ENCODE data around the gene DENND5B. TPM values are rescaled to one million over a fixed set of nuclear protein-coding genes. Genes with fewer than 3 reads are reported as not detected.

The DENND5B gene
- total RNA-seq, 1 experiment from 2014 or later, result 9.2 TPM

GRCh38 chr12:31492599-31493196 is 98.2 kb downstream of the DENND5B start:
- intact Hi-C loops (cut with micrococcal nuclease; ENCODE audit: unreplicated experiment), result no loop called here
- POLR2A ChIA-PET (ENCODE audit: unreplicated experiment), result interaction anchor here (0.9 kb wide), 1 partner anchor 26 kb away, joined by 7 read pairs; no protein-coding TSS in a partner anchor
- 0 out of 2 replicates have a peak overlapping the region, but pooled peaks have one; percentile 68 for H3K4me2 ChIP-seq

GRCh38 chr12:31491841-31492598 is 98.9 kb downstream of the DENND5B start:
- ChIA-PET POLR2A (ENCODE audit: unreplicated experiment) (interaction anchor here (0.6 to 0.9 kb wide), 2 partner anchors 27 to 1408 kb away, joined by 7 to 11 read pairs; no protein-coding TSS in a partner anchor), CTCF (interaction anchor here (0.6 to 0.9 kb wide), 2 partner anchors 95 to 358 kb away, joined by 3 read pairs; no protein-coding TSS in a partner anchor)
- DNase-seq, result peak; percentile 68 to 90
- no TSS peak for BruUV-seq (replicated peaks)
- H3K4me1 ChIP-seq (replicated peaks; ENCODE audit: insufficient read depth), result peaks cover 33% of the 10 kb centered on the region
- no peaks in the 10 kb centered on the region for H3K27me3 ChIP-seq (ENCODE audit: insufficient read depth, low read depth)
- H2AFZ ChIP-seq, result no peak overlapping the region
- peak overlapping the region; percentile 68 for H3K4me2 ChIP-seq
- peak overlapping the region; percentile 60 for H3K27ac ChIP-seq
- H3K4me3 ChIP-seq, result no peak overlapping the region
- H3K9me2 ChIP-seq (ENCODE audit: insufficient read depth), result no peaks in the 10 kb centered on the region
- intact Hi-C loops (cut with micrococcal nuclease; ENCODE audit: unreplicated experiment), result loop anchor here (1.0 kb wide), 1 partner anchor 26 kb away; no protein-coding TSS in a partner anchor
- H4K20me1 ChIP-seq (ENCODE audit: insufficient read depth), result no peaks in the 10 kb centered on the region
- no peaks in the 10 kb centered on the region for H3K9me3 ChIP-seq (ENCODE audit: insufficient read depth, low read depth)
- H3F3A ChIP-seq (ENCODE audit: insufficient read depth, low read depth), result peaks cover 15% of the 10 kb centered on the region
- TF ChIP-seq, protein P1, sequence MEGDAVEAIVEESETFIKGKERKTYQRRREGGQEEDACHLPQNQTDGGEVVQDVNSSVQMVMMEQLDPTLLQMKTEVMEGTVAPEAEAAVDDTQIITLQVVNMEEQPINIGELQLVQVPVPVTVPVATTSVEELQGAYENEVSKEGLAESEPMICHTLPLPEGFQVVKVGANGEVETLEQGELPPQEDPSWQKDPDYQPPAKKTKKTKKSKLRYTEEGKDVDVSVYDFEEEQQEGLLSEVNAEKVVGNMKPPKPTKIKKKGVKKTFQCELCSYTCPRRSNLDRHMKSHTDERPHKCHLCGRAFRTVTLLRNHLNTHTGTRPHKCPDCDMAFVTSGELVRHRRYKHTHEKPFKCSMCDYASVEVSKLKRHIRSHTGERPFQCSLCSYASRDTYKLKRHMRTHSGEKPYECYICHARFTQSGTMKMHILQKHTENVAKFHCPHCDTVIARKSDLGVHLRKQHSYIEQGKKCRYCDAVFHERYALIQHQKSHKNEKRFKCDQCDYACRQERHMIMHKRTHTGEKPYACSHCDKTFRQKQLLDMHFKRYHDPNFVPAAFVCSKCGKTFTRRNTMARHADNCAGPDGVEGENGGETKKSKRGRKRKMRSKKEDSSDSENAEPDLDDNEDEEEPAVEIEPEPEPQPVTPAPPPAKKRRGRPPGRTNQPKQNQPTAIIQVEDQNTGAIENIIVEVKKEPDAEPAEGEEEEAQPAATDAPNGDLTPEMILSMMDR (conservative IDR thresholded peaks at IDR 0.05), result no peak
- no peak for TF ChIP-seq EZH2 (IDR thresholded peaks at IDR 0.05; ENCODE audit: low read depth)
- no peaks in the 10 kb centered on the region for H3K79me2 ChIP-seq (ENCODE audit: low read depth)
- no peaks in the 10 kb centered on the region for H3K36me3 ChIP-seq (ENCODE audit: low read depth)

More at GRCh38 chr12:31492599-31493196, 98.2 kb downstream of the DENND5B start:
- H3K4me1 ChIP-seq (replicated peaks; ENCODE audit: insufficient read depth), result peaks cover 33% of the 10 kb centered on the region
- H3F3A ChIP-seq (ENCODE audit: insufficient read depth, low read depth), result peaks cover 15% of the 10 kb centered on the region
- no peak overlapping the region for H2AFZ ChIP-seq
- BruUV-seq (replicated peaks), result no TSS peak
- no peaks in the 10 kb centered on the region for H3K36me3 ChIP-seq (ENCODE audit: low read depth)
- no peak overlapping the region for H3K4me3 ChIP-seq
- H4K20me1 ChIP-seq (ENCODE audit: insufficient read depth), result no peaks in the 10 kb centered on the region
- TF ChIP-seq, protein P1 (conservative IDR thresholded peaks at IDR 0.05), result no peak
- no peak for TF ChIP-seq EZH2 (IDR thresholded peaks at IDR 0.05; ENCODE audit: low read depth)
- H3K27ac ChIP-seq, result peak overlapping the region; percentile 60
- H3K27me3 ChIP-seq (ENCODE audit: insufficient read depth, low read depth), result no peaks in the 10 kb centered on the region
- DNase-seq, result no peak
- H3K79me2 ChIP-seq (ENCODE audit: low read depth), result no peaks in the 10 kb centered on the region
- H3K9me2 ChIP-seq (ENCODE audit: insufficient read depth), result no peaks in the 10 kb centered on the region
- H3K9me3 ChIP-seq (ENCODE audit: insufficient read depth, low read depth), result no peaks in the 10 kb centered on the region
- CTCF ChIA-PET, result interaction anchor here (0.6 to 0.9 kb wide), 2 partner anchors 94 to 358 kb away, joined by 3 read pairs; no protein-coding TSS in a partner anchor

DNA sequence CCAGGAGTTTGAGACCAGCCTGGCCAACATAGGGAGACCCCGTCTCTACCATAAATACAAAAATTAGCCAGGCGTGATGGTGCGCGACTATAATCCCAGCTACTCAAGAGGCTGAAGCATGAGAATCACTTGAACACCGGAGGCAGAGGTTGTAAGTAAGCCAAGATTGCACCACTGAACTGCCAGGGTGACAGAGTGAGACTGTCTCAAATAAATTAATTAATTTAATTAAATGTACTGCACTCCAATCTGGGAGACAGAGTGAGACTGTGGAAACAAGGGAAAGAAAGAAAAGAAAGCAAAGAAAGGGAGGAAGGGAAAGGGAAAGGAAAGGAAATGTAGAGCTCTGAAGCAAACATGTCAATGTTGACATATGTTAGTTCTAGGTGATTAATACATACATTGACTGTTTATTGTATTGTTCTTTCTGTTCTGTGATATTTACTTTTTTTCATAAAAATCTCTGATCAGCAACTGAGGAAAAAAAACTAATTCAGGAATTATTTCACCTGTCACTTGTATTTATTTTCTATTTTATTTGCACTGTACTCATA is 99.6 kb downstream of the DENND5B start:
- Histone ChIP-seq H3F3A (ENCODE audit: insufficient read depth, low read depth) (peaks cover 15% of the 10 kb centered on the region), H4K20me1 (ENCODE audit: insufficient read depth) (no peaks in the 10 kb centered on the region), H3K9me3 (ENCODE audit: insufficient read depth, low read depth) (no peaks in the 10 kb centered on the region), H3K4me1 (replicated peaks; ENCODE audit: insufficient read depth) (peaks cover 32% of the 10 kb centered on the region), H3K4me2 (peak overlapping the region; percentile 68), H2AFZ (no peak overlapping the region), H3K79me2 (ENCODE audit: low read depth) (no peaks in the 10 kb centered on the region), H3K36me3 (ENCODE audit: low read depth) (no peaks in the 10 kb centered on the region), H3K9me2 (ENCODE audit: insufficient read depth) (no peaks in the 10 kb centered on the region), H3K27me3 (ENCODE audit: insufficient read depth, low read depth) (no peaks in the 10 kb centered on the region), H3K4me3 (no peak overlapping the region), H3K27ac (peak overlapping the region; percentile 60)
- TF ChIP-seq, protein P1 (conservative IDR thresholded peaks at IDR 0.05), result no peak
- no peak for TF ChIP-seq EZH2 (IDR thresholded peaks at IDR 0.05; ENCODE audit: low read depth)
- ChIA-PET POLR2A (ENCODE audit: unreplicated experiment) (no interaction called here), CTCF (interaction anchor here (0.9 kb wide), 1 partner anchor 95 kb away, joined by 3 read pairs; no protein-coding TSS in a partner anchor)
- no TSS peak for BruUV-seq (replicated peaks)
- no peak for DNase-seq
- intact Hi-C loops (cut with micrococcal nuclease; ENCODE audit: unreplicated experiment), result loop anchor here (1.0 kb wide), 1 partner anchor 27 kb away; no protein-coding TSS in a partner anchor
